CD4-positive, alpha-beta T cell (primary cell): ENCODE results near the gene PARP1. TPM values are rescaled to one million over a fixed set of nuclear protein-coding genes. Genes with fewer than 3 reads are reported as not detected.

ENCODE experiments used
- ATAC-seq: fragments of 200-7000 bp; cut with Tn5 transposase; one replicate; pipeline ENCODE4 v1.10.0; 2022; ENCODE audit warnings: mild to moderate bottlenecking; ENCODE audit not compliant: poor library complexity
- CTCF ChIA-PET: fragments of 350-600 bp; sonication (Branson Sonifier 250); formaldehyde crosslinking; loops from one replicate; lab custom pipeline; 2021; ENCODE audit warnings: antibody characterized with exemption, inconsistent platforms; lab: Charles Lee
- POLR2A ChIA-PET: fragments of 350-600 bp; sonication (Branson Sonifier 250); formaldehyde crosslinking; loops from one replicate; lab custom pipeline; 2021; ENCODE audit warnings: antibody characterized with exemption, inconsistent platforms; lab: Charles Lee
- DNase-seq, 14 experiments: peaks; one replicate each; pipeline ENCODE4 v3.0.0-alpha.2; 2013 to 2020; ENCODE audit warnings: mixed read lengths in 2 of 14
- H3K27ac ChIP-seq, 2 donors: one replicate each; pipeline versions ENCODE4 v1.5.1 to v1.7.0; 2013; ENCODE audit warnings: low read length in 2 of 2, low read depth in 1 of 2, mild to moderate bottlenecking in 1 of 2
- H3K27me3 ChIP-seq, 2 experiments: 1 replicate in 1 of 2; 2 replicates in 1 of 2; pipeline versions ENCODE4 v1.6.1 to v1.7.0; 2013; ENCODE audit warnings: low read length in 2 of 2, control low read depth in 1 of 2, mild to moderate bottlenecking in 1 of 2, moderate library complexity in 1 of 2; ENCODE audit not compliant: insufficient read depth in 2 of 2, control insufficient read depth in 1 of 2
- H3K36me3 ChIP-seq: one replicate; pipeline ENCODE4 v1.6.1; 2013; ENCODE audit warnings: low read length, control low read depth; ENCODE audit not compliant: insufficient read depth
- H3K4me1 ChIP-seq: one replicate; pipeline ENCODE4 v1.6.1; 2013; ENCODE audit warnings: low read length, control low read depth; ENCODE audit not compliant: insufficient read depth
- H3K4me3 ChIP-seq: one replicate; pipeline ENCODE4 v1.5.1; 2013; ENCODE audit warnings: mild to moderate bottlenecking, low read length, moderate library complexity
- H3K9me3 ChIP-seq, 2 experiments: 1 replicate in 1 of 2; 2 replicates in 1 of 2; pipeline versions ENCODE4 v1.6.1 to v1.7.0; 2013; ENCODE audit warnings: low read length in 2 of 2, mild to moderate bottlenecking in 2 of 2, control low read depth in 1 of 2, moderate library complexity in 1 of 2; ENCODE audit not compliant: control insufficient read depth in 1 of 2, insufficient read depth in 1 of 2
- H3K27ac Mint-ChIP-seq: one replicate; pipeline ENCODE4 v1.8.0; 2020; ENCODE audit warnings: mixed read lengths
- H3K27me3 Mint-ChIP-seq: one replicate; pipeline ENCODE4 v1.8.0; 2021; ENCODE audit warnings: mixed read lengths
- H3K36me3 Mint-ChIP-seq: one replicate; pipeline ENCODE4 v1.8.0; 2021; ENCODE audit warnings: low read depth, mixed read lengths
- H3K4me1 Mint-ChIP-seq: one replicate; pipeline ENCODE4 v1.8.0; 2021; ENCODE audit warnings: low read depth, mixed read lengths
- H3K4me3 Mint-ChIP-seq: one replicate; pipeline ENCODE4 v1.8.0; 2020; ENCODE audit warnings: mild to moderate bottlenecking, mixed read lengths
- H3K9me3 Mint-ChIP-seq: one replicate; pipeline ENCODE4 v1.8.0; 2020; ENCODE audit warnings: mixed read lengths
- intact Hi-C, 2 experiments: fragments of 100-400 bp; cut with DNase I in 1 of 2; cut with micrococcal nuclease in 1 of 2; formaldehyde crosslinking; loops; one replicate each; pipeline versions ENCODE4 v1.15.1 to v1.9.0; 2023 to 2025; cut with DNase I, micrococcal nuclease
- total RNA-seq, 174 experiments: library from RNA in 2 of 174; stranded (reverse) in 2 of 174; gene quantifications; one replicate each; pipeline ENCODE4 v1.2.3 and lab custom pipeline; 2021 to 2026
- TF ChIP-seq, protein P1 (sequence below): fragments of 200-600 bp; IDR thresholded peaks from one replicate; pipeline ENCODE4 v1.8.0; 2022; ENCODE audit warnings: antibody characterized with exemption, mild to moderate bottlenecking

The PARP1 gene
- total RNA-seq, 2 experiments from 2014 or later, result 59.3 to 63.6 TPM

- H3K4me3 Mint-ChIP-seq, result no peak overlapping the region
- ChIA-PET CTCF (no interaction called here), POLR2A (no interaction called here)
- H3K4me3 ChIP-seq, result no peak overlapping the region
- no peaks in the 10 kb centered on the region for H3K27me3 ChIP-seq
- no peaks in the 10 kb centered on the region for H3K4me1 Mint-ChIP-seq
- TF ChIP-seq, protein P1, sequence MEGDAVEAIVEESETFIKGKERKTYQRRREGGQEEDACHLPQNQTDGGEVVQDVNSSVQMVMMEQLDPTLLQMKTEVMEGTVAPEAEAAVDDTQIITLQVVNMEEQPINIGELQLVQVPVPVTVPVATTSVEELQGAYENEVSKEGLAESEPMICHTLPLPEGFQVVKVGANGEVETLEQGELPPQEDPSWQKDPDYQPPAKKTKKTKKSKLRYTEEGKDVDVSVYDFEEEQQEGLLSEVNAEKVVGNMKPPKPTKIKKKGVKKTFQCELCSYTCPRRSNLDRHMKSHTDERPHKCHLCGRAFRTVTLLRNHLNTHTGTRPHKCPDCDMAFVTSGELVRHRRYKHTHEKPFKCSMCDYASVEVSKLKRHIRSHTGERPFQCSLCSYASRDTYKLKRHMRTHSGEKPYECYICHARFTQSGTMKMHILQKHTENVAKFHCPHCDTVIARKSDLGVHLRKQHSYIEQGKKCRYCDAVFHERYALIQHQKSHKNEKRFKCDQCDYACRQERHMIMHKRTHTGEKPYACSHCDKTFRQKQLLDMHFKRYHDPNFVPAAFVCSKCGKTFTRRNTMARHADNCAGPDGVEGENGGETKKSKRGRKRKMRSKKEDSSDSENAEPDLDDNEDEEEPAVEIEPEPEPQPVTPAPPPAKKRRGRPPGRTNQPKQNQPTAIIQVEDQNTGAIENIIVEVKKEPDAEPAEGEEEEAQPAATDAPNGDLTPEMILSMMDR, result no peak
- H3K27ac ChIP-seq, result no peak overlapping the region
- no peaks in the 10 kb centered on the region for H3K9me3 ChIP-seq
- no peak overlapping the region for H3K27ac Mint-ChIP-seq
- H3K9me3 Mint-ChIP-seq, result no peaks in the 10 kb centered on the region
- H3K36me3 ChIP-seq, result peaks cover 94% of the 10 kb centered on the region
- no peaks in the 10 kb centered on the region for H3K4me1 ChIP-seq
- peaks cover 100% of the 10 kb centered on the region for H3K36me3 Mint-ChIP-seq
- no peaks in the 10 kb centered on the region for H3K27me3 Mint-ChIP-seq
- intact Hi-C loops, result no loop called here
- DNase-seq, result no peak
- ATAC-seq, result no peak
Observed at GRCh38 chr1:226370144-226370923, 37.6 kb downstream of the PARP1 start.

GRCh38 chr1:226369110-226369509 lies 38.8 kb downstream of the PARP1 start:
- no peaks in the 10 kb centered on the region for H3K9me3 ChIP-seq
- H3K9me3 Mint-ChIP-seq, result no peaks in the 10 kb centered on the region
- no peak for DNase-seq
- intact Hi-C loops, result no loop called here
- peaks cover 100% of the 10 kb centered on the region for H3K36me3 Mint-ChIP-seq
- H3K27me3 ChIP-seq, result no peaks in the 10 kb centered on the region
- POLR2A ChIA-PET, result no interaction called here
- H3K27me3 Mint-ChIP-seq, result no peaks in the 10 kb centered on the region
- TF ChIP-seq, protein P1, result no peak
- no peak overlapping the region for H3K4me3 Mint-ChIP-seq
- no peak overlapping the region for H3K4me3 ChIP-seq
- CTCF ChIA-PET, result no interaction called here
- peaks cover 94% of the 10 kb centered on the region for H3K36me3 ChIP-seq
- no peak overlapping the region for H3K27ac Mint-ChIP-seq
- H3K27ac ChIP-seq, result no peak overlapping the region
- no peaks in the 10 kb centered on the region for H3K4me1 ChIP-seq
- ATAC-seq, result no peak
- no peaks in the 10 kb centered on the region for H3K4me1 Mint-ChIP-seq

DNA sequence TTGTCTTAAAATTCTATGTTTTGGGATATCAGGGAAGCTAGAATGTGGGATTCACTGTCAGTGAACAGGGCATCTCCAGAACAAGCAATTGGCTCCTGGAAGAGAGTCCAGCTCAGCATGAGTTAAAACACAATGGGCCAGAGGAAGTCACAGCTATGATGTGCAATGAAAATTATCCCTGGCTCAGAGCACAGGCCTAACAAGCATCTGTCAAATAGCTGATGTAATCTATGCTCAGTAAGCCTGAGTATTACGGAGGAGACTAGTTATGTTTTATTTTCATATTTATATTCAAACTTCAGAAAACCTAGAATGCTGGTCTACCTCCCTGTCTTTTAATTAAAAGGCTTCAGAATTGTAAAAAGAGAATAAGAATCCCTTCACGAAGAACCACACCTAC lies 41.6 kb downstream of the PARP1 start:
- Histone ChIP-seq H3K27me3 (no peaks in the 10 kb centered on the region), H3K9me3 (no peaks in the 10 kb centered on the region), H3K36me3 (peaks cover 99% of the 10 kb centered on the region), H3K4me3 (no peak overlapping the region), H3K27ac (no peak overlapping the region), H3K4me1 (no peaks in the 10 kb centered on the region)
- intact Hi-C loops, result no loop called here
- H3K4me3 Mint-ChIP-seq, result no peak overlapping the region
- ATAC-seq (no peak), DNase-seq (no peak)
- no peaks in the 10 kb centered on the region for H3K9me3 Mint-ChIP-seq
- H3K4me1 Mint-ChIP-seq, result no peaks in the 10 kb centered on the region
- ChIA-PET CTCF (no interaction called here), POLR2A (no interaction called here)
- H3K27me3 Mint-ChIP-seq, result no peaks in the 10 kb centered on the region
- TF ChIP-seq, protein P1, result no peak
- H3K27ac Mint-ChIP-seq, result no peak overlapping the region
- H3K36me3 Mint-ChIP-seq, result peaks cover 100% of the 10 kb centered on the region
